HEK293 (cell line): ENCODE measurements around the gene RIMS3.

Source experiments
- CTCF ChIA-PET: fragments of 350-600 bp; formaldehyde crosslinking; extraction: SDS; loops from one replicate; lab custom pipeline; 2021; ENCODE audit warnings: antibody characterized with exemption; lab: Yijun Ruan, JAX
- POLR2A ChIA-PET: fragments of 300-600 bp; formaldehyde crosslinking; extraction: SDS; loops from one replicate; lab custom pipeline; 2020; ENCODE audit warnings: antibody characterized with exemption, inconsistent platforms; lab: Yijun Ruan, JAX
- H3K27ac ChIP-seq: fragments of 200-500 bp; sonication (Bioruptor generic); 2 replicates; pipeline ENCODE4 v1.5.1; 2014; ENCODE audit warnings: low read depth, low read length, control low read depth, inconsistent platforms; ENCODE audit errors: extremely low read depth
- H3K36me3 ChIP-seq, 2 experiments: fragments of 200-500 bp in 1 of 2; sonication (Bioruptor generic) in 1 of 2; 1 replicate in 1 of 2; 2 replicates in 1 of 2; pipeline ENCODE4 v1.5.1; 2014 to 2017; ENCODE audit warnings: inconsistent platforms in 2 of 2, low read length in 2 of 2; ENCODE audit not compliant: control insufficient read depth in 2 of 2, insufficient read depth in 1 of 2
- H3K4me1 ChIP-seq: fragments of 200-500 bp; sonication (Bioruptor generic); 2 replicates; pipeline ENCODE4 v1.5.1; 2014; ENCODE audit warnings: mild to moderate bottlenecking, low read length, inconsistent platforms; ENCODE audit not compliant: control insufficient read depth, insufficient read depth
- H3K4me3 ChIP-seq: 2 replicates; pipeline ENCODE4 v1.5.1; 2011; ENCODE audit warnings: low read depth, mild to moderate bottlenecking, control low read depth, low read length, moderate library complexity
- H3K9me3 ChIP-seq: fragments of 200-500 bp; sonication (Bioruptor generic); 2 replicates; pipeline ENCODE4 v1.5.1; 2014; ENCODE audit warnings: low read depth, low read length, inconsistent platforms; ENCODE audit not compliant: control insufficient read depth, insufficient read depth
- GLI2 ChIP-seq: fragments of 450-650 bp; formaldehyde crosslinking; IDR thresholded peaks from 2 replicates; pipeline ENCODE4; 2017; ENCODE audit warnings: missing biosample characterization, missing genetic modification characterization, low read depth, borderline replicate concordance
- HOXC10 ChIP-seq: sonication (generic); formaldehyde crosslinking; IDR thresholded peaks from 2 replicates; pipeline ENCODE4 v1.8.1; 2023; ENCODE audit warnings: mild to moderate bottlenecking, missing genetic modification reagents
- KLF7 ChIP-seq: fragments of 450-650 bp; formaldehyde crosslinking; IDR thresholded peaks from 2 replicates; pipeline ENCODE4 v1.5.1; 2016; ENCODE audit warnings: missing biosample characterization, missing genetic modification characterization, borderline replicate concordance
- MEIS1 ChIP-seq: sonication (generic); formaldehyde crosslinking; IDR thresholded peaks from 2 replicates; pipeline ENCODE4 v1.8.1; 2022; ENCODE audit warnings: missing genetic modification reagents, mild to moderate bottlenecking, borderline replicate concordance
- SCRT2 ChIP-seq: fragments of 450-650 bp; formaldehyde crosslinking; IDR thresholded peaks from 2 replicates; pipeline ENCODE4 v1.5.1; 2016; ENCODE audit warnings: missing biosample characterization, missing genetic modification characterization
- ZFP69B ChIP-seq: fragments of 450-650 bp; formaldehyde crosslinking; IDR thresholded peaks from 2 replicates; pipeline ENCODE4 v1.5.1; 2016; ENCODE audit warnings: missing biosample characterization, missing genetic modification characterization
- ZNF132 ChIP-seq: fragments of 450-650 bp; formaldehyde crosslinking; IDR thresholded peaks from 2 replicates; pipeline ENCODE4 v1.5.1; 2017; ENCODE audit warnings: missing biosample characterization, missing genetic modification characterization, borderline replicate concordance
- ZNF138 ChIP-seq: fragments of 450-650 bp; formaldehyde crosslinking; IDR thresholded peaks from 2 replicates; pipeline ENCODE4 v1.5.1; 2016; ENCODE audit warnings: missing biosample characterization, missing genetic modification characterization, borderline replicate concordance
- ZNF140 ChIP-seq: fragments of 450-650 bp; formaldehyde crosslinking; IDR thresholded peaks from 2 replicates; pipeline ENCODE4 v1.5.1; 2016; ENCODE audit warnings: missing biosample characterization, missing genetic modification characterization
- ZNF248 ChIP-seq: fragments of 450-650 bp; formaldehyde crosslinking; IDR thresholded peaks from 2 replicates; pipeline ENCODE4 v1.5.1; 2017; ENCODE audit warnings: missing biosample characterization, missing genetic modification characterization
- ZNF266 ChIP-seq: fragments of 450-650 bp; formaldehyde crosslinking; IDR thresholded peaks from 2 replicates; pipeline ENCODE4 v1.5.1; 2016; ENCODE audit warnings: missing biosample characterization, missing genetic modification characterization, low read depth
- ZNF354C ChIP-seq: fragments of 450-650 bp; formaldehyde crosslinking; IDR thresholded peaks from 2 replicates; pipeline ENCODE4 v1.5.1; 2016; ENCODE audit warnings: missing biosample characterization, missing genetic modification characterization, low read depth, borderline replicate concordance
- ZNF585B ChIP-seq: fragments of 450-650 bp; formaldehyde crosslinking; IDR thresholded peaks from 2 replicates; pipeline ENCODE4 v1.5.1; 2016; ENCODE audit warnings: missing biosample characterization, missing genetic modification characterization
- ZNF629 ChIP-seq: fragments of 450-650 bp; formaldehyde crosslinking; IDR thresholded peaks from 2 replicates; pipeline ENCODE4 v1.5.1; 2017; ENCODE audit warnings: missing biosample characterization, missing genetic modification characterization
- ZNF654 ChIP-seq: fragments of 450-650 bp; formaldehyde crosslinking; IDR thresholded peaks from 2 replicates; pipeline ENCODE4 v1.5.1; 2016; ENCODE audit warnings: low read depth, missing biosample characterization, missing genetic modification characterization
- TF ChIP-seq, protein P1 (sequence below): fragments of 450-650 bp; formaldehyde crosslinking; optimal IDR thresholded peaks from 2 replicates; pipeline ENCODE3; 2016; ENCODE audit warnings: missing biosample characterization, mild to moderate bottlenecking, missing genetic modification characterization
- TF ChIP-seq, protein P2 (sequence below): fragments of 450-650 bp; formaldehyde crosslinking; IDR thresholded peaks from 2 replicates; pipeline ENCODE4 v1.5.1; 2016; ENCODE audit warnings: missing biosample characterization, missing genetic modification characterization, borderline replicate concordance

The RIMS3 gene

DNA sequence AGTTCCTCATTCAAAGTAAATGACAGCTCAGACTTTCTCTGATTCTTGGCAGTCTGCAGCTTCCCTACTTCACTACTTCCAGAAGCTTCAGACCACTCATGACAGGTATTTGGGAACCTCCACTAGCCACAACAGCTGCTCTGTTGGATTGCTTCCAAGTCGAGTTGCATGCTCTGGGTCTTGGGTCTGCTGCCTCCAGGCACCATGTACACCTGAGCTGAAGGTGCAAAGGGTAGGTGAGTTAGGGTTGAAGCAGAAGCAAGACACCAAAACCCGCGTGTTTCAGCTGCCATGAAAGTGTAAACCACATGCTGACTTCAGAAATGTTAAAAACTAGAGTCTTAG is 71.3 kb downstream of the RIMS3 start:
- no peaks in the 10 kb centered on the region for H3K4me1 ChIP-seq
- H3K4me3 ChIP-seq: no peak overlapping the region
- H3K36me3 ChIP-seq: no peaks in the 10 kb centered on the region
- H3K27ac ChIP-seq: no peak overlapping the region
- POLR2A ChIA-PET: interaction anchor here (0.7 kb wide), 1 partner anchor 98 kb away, joined by 3 read pairs; the partner anchor contains the start of gene NFYC
- TF ChIP-seq ZNF629 (tag by site-specific recombination) (no peak), GLI2 (tag by site-specific recombination) (no peak), KLF7 (tag by site-specific recombination) (no peak), ZNF248 (tag by site-specific recombination) (no peak), HOXC10 (CRISPR knock-in tag) (no peak), MEIS1 (CRISPR knock-in tag) (no peak)
- TF ChIP-seq, protein P1, sequence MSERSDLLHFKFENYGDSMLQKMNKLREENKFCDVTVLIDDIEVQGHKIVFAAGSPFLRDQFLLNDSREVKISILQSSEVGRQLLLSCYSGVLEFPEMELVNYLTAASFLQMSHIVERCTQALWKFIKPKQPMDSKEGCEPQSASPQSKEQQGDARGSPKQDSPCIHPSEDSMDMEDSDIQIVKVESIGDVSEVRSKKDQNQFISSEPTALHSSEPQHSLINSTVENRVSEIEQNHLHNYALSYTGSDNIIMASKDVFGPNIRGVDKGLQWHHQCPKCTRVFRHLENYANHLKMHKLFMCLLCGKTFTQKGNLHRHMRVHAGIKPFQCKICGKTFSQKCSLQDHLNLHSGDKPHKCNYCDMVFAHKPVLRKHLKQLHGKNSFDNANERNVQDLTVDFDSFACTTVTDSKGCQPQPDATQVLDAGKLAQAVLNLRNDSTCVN (tag by site-specific recombination): no peak
- TF ChIP-seq, protein P2, sequence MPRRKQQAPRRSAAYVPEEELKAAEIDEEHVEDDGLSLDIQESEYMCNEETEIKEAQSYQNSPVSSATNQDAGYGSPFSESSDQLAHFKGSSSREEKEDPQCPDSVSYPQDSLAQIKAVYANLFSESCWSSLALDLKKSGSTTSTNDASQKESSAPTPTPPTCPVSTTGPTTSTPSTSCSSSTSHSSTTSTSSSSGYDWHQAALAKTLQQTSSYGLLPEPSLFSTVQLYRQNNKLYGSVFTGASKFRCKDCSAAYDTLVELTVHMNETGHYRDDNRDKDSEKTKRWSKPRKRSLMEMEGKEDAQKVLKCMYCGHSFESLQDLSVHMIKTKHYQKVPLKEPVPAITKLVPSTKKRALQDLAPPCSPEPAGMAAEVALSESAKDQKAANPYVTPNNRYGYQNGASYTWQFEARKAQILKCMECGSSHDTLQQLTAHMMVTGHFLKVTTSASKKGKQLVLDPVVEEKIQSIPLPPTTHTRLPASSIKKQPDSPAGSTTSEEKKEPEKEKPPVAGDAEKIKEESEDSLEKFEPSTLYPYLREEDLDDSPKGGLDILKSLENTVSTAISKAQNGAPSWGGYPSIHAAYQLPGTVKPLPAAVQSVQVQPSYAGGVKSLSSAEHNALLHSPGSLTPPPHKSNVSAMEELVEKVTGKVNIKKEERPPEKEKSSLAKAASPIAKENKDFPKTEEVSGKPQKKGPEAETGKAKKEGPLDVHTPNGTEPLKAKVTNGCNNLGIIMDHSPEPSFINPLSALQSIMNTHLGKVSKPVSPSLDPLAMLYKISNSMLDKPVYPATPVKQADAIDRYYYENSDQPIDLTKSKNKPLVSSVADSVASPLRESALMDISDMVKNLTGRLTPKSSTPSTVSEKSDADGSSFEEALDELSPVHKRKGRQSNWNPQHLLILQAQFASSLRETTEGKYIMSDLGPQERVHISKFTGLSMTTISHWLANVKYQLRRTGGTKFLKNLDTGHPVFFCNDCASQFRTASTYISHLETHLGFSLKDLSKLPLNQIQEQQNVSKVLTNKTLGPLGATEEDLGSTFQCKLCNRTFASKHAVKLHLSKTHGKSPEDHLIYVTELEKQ (tag by site-specific recombination): no peak
- no peaks in the 10 kb centered on the region for H3K9me3 ChIP-seq
- CTCF ChIA-PET: interaction anchor here (0.6 to 2.0 kb wide), 4 partner anchors 61 to 509 kb away, joined by 3 to 5 read pairs (median 3); no protein-coding TSS in a partner anchor

DNA sequence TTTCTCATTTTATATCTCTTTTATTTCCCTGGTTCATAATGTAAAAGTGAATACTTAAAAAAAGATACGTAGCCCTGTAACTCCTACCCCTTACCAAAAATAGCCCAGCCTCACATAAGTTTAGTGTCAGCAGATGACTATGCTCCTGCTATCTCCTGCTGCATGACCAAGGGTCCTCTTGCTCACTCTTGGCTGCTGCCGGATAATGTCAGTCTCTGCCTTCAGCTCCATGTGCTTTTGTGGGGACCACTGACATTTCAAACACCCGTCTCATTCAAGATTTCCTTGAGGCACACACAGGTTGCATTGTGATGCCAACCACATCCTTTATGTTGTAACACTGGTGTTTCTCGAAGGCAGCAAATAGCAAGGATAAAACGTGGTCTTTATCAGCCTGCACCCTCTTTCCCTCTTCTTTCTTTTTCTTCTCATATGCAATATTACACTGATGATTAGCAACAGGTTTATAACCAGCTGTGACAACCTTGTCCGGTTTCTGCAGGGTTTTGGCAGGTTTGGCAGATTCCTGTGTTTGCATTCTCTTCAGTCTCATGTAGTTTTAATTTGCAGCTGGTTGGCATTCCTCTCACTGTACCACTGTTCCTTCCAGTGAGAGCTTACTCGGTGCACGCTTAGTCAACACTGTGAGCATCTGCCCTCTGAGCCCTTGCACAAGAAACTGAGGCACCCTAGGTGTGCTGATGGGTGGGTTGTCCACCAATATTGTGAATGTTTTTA is 71.9 kb downstream of the RIMS3 start:
- ChIA-PET POLR2A (interaction anchor here (0.7 kb wide), 1 partner anchor 98 kb away, joined by 3 read pairs; the partner anchor contains the start of gene NFYC), CTCF (interaction anchor here (0.7 to 2.0 kb wide), 3 partner anchors 61 to 450 kb away, joined by 3 to 5 read pairs (median 3); no protein-coding TSS in a partner anchor)
- H3K9me3 ChIP-seq: no peaks in the 10 kb centered on the region
- H3K36me3 ChIP-seq: no peaks in the 10 kb centered on the region
- no peak for TF ChIP-seq ZNF266 (tag by site-specific recombination)
- TF ChIP-seq ZNF132 (tag by site-specific recombination): no peak
- peak; percentile 66 for TF ChIP-seq SCRT2
- no peak for TF ChIP-seq ZFP69B
- H3K4me3 ChIP-seq: no peak overlapping the region
- H3K4me1 ChIP-seq: no peaks in the 10 kb centered on the region
- no peak overlapping the region for H3K27ac ChIP-seq

DNA sequence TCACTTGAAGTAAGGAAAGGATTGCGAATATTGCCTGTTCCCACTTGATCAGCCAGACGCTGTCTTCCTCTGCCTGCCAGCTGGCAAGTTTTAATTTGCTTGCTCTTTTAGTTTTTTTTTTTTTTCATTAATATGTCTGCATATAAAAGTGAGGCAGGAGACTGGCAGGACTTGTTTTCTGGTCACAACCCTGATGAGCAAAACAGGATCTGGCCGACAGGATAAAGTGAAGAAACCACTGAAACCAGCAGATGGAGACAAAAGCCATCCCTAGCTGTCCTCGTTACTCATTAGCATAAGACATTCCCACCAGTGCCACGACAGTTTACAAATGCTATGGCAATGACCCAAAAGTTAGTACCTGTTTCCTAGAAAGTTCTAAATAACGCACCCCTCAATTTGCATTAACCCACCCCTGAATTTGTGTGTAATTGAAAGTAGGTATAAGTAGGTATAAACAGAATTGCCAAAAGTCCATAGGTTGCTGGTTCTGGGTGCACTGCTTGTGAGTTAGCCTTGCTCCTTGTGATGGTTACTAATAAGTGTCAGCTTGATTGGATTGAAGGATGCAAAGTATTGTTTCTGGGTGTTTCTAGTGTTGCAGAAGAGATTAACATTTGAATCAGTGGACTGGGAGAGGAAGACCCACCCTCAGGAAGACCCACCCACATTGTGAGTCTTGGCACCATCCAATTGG is 73.2 kb downstream of the RIMS3 start:
- no peak for TF ChIP-seq ZNF354C (tag by site-specific recombination)
- TF ChIP-seq ZNF138: no peak
- no peak for TF ChIP-seq ZNF585B (tag by site-specific recombination)
- no peak for TF ChIP-seq ZNF140
- TF ChIP-seq ZNF654 (tag by site-specific recombination): peak; percentile 69
- Histone ChIP-seq H3K4me1 (no peaks in the 10 kb centered on the region), H3K9me3 (no peaks in the 10 kb centered on the region), H3K4me3 (no peak overlapping the region), H3K27ac (no peak overlapping the region), H3K36me3 (no peaks in the 10 kb centered on the region)
- POLR2A ChIA-PET: no interaction called here
- CTCF ChIA-PET: interaction anchor here (0.7 to 1.1 kb wide), 2 partner anchors 11 to 467 kb away, joined by 3 read pairs; no protein-coding TSS in a partner anchor
